Smooth muscle cell of the brain vasculature (primary cell): ENCODE data around the gene TSPAN1.
"Not testable (repeated sequence)": the region's sequence is repeated elsewhere in the genome, so short reads cannot be mapped to it uniquely, and the experiment has no call there.

Experiments
- DNase-seq: peaks from one replicate; pipeline ENCODE4 v3.0.0-alpha.2; 2012; ENCODE audit warnings: low read depth, low spot score

Gene TSPAN1

DNA sequence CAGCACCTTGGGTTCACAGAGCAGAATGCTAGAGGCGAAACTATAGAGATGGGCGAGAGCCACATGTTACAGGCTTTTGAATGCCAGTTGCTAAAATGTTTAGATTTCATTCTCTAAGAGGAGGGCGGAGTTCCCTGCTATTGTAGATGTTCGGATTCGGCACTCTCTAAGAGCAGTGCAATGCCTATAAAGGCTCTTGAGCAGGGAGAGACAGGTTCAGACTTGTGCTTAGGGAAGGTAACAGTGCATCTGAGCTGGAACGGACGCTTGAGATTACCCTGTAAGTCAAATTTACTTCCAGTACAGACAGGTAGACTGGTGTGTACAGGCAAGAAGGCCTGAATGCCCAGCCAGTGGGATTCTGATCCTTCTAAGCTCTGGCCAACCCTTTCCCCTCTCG is 43.6 kb downstream of the TSPAN1 start:
- no peak for DNase-seq

DNA sequence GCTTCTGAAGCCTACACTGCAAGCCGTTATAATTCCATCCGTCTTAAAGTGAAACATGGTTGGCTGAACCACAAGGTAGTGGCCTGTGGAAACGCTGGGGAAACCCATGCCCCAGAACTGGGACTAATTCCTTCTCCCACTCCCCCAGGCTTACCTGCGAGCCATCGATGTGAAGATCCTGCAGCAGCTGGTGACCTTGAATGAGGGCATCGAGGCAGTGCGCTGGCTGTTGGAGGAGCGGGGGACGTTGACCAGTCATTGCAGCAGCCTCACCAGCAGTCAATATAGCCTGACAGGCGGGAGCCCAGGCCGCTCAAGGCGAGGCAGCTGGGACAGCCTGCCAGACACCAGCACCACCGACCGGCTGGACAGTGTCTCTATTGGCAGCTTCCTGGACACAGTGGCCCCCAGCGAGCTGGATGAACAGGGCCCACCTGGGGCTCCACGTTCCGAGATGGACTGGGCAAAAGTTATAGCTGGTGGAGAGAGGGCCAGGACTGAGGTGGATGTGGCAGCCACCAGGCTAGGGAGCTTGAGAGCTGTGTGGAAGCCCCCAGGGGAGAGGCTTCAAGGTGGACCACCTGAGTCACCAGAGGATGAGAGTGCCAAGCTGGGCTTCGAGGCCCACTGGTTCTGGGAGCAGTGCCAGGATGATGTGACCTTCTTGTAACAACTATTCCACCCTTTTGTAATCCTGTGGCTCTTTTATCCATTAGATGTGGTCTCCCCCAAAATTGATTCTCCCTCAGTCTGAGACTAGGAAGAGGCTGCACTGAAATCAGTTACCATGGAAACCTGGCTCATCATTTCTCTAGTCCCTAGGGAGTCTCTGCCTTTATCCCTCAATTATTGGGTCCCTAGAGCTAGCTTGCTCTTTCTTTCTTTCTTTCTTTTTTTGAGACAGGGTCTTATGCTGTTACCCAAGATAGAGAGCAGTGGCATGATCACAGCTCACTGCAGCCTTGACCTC is 44.9 kb downstream of the TSPAN1 start:
- DNase-seq: no peak

DNA sequence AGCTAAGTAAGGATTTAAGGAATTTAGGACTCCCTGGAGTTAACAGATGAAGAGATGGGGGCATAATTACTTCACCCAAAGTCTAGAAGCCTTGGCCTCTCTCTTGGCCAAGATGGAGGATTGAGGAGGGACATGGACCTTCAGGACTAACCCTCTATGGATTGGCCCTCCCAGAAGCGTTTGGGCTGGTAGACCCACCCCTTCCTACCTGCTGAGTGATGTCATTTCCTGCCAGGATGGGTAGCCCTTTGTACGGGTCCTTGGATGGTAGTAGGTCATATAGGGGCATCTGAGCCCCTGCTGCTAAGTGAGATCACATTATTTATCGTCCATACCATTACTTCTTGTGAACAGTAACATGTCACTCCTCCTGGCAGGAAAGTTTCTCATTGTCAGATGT is 45.9 kb downstream of the TSPAN1 start:
- no peak for DNase-seq

GRCh38 chr1:46221749-46222148 is 46.9 kb downstream of the TSPAN1 start:
- no peak for DNase-seq

GRCh38 chr1:46223055-46223454 is 48.2 kb downstream of the TSPAN1 start:
- DNase-seq: not testable (repeated sequence)

- DNase-seq: peak; percentile 77
Observed at GRCh38 chr1:46223472-46223943, 48.6 kb downstream of the TSPAN1 start.

DNA sequence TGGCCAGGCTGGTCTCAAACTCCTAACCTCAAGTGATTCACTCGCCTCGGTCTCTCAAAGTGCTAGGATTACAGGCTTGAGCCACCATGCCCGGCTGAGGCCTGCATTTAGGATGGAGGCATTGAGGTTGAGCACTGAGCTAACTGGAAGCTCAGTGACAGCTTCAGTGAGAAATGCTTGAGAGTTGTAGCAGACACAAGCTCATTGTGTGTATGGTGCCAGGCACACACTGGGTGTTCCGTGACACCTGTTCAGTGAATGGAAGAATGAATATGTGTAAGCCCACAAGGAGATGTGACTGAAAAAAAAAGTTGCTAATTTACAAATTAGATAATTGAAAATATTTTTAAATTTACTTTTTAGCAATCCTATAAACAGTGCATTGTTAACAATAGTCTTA is 50.1 kb downstream of the TSPAN1 start:
- no peak for DNase-seq

DNA sequence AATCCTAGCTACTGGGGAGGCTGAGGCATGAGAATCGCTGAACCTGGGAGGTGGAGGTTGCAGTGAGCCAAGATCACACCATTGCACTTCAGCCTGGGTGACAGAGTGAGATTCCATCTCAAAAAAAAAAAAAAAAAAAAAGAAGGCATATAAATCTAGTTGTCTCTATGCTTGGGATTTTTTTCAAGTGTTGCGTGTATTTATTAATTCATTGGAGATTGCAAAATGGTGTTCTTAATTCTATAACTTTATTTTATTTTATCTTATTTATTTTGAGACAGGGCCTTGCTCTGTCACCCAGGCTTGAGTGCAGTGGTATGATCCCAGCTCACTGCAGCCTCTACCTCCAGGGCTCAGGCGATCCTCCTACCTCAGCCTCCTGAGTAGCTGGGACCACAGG is 56.3 kb downstream of the TSPAN1 start:
- DNase-seq: not testable (repeated sequence)
